Gastrocnemius medialis (tissue), 4 donors: ENCODE measurements around the gene SGSM2.

Experiments
- POLR2A ChIP-seq, 2 donors: fragments of 450-650 bp; IDR thresholded peaks; one replicate each; pipeline ENCODE4 v1.6.1; 2017; ENCODE audit warnings: antibody characterized with exemption in 2 of 2, mild to moderate bottlenecking in 2 of 2, moderate library complexity in 2 of 2
- TF ChIP-seq, protein P1 (sequence below), 5 experiments: fragments of 450-650 bp in 3 of 5; fragments of 200-600 bp in 2 of 5; sonication (generic) in 2 of 5; IDR thresholded peaks in 4 of 5; conservative IDR thresholded peaks in 1 of 5; 1 replicate in 4 of 5; 2 replicates in 1 of 5; pipeline ENCODE4 v1.5.1; 2016 to 2019; ENCODE audit warnings: antibody characterized with exemption in 5 of 5, mild to moderate bottlenecking in 3 of 5, moderate library complexity in 3 of 5

- TF ChIP-seq, protein P1, sequence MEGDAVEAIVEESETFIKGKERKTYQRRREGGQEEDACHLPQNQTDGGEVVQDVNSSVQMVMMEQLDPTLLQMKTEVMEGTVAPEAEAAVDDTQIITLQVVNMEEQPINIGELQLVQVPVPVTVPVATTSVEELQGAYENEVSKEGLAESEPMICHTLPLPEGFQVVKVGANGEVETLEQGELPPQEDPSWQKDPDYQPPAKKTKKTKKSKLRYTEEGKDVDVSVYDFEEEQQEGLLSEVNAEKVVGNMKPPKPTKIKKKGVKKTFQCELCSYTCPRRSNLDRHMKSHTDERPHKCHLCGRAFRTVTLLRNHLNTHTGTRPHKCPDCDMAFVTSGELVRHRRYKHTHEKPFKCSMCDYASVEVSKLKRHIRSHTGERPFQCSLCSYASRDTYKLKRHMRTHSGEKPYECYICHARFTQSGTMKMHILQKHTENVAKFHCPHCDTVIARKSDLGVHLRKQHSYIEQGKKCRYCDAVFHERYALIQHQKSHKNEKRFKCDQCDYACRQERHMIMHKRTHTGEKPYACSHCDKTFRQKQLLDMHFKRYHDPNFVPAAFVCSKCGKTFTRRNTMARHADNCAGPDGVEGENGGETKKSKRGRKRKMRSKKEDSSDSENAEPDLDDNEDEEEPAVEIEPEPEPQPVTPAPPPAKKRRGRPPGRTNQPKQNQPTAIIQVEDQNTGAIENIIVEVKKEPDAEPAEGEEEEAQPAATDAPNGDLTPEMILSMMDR (IDR thresholded peaks at IDR 0.05 in 4 of 5, conservative IDR thresholded peaks at IDR 0.05 in 1 of 5) = no peak
- no peak for TF ChIP-seq POLR2A (IDR thresholded peaks at IDR 0.05)
Measured at GRCh38 chr17:2373179-2373578, 35.9 kb downstream of the SGSM2 start.
